HCT116 (cell line): Measurements from ENCODE around the gene ACOXL.

Source experiments
- ATF3 ChIP-seq: IDR thresholded peaks from 2 replicates; pipeline ENCODE4 v1.6.1; 2012
- CBX3 ChIP-seq: IDR thresholded peaks from 2 replicates; pipeline ENCODE4 v1.6.1; 2012; ENCODE audit warnings: low read depth
- CEBPB ChIP-seq: IDR thresholded peaks from 2 replicates; pipeline ENCODE4 v1.6.1; 2012; ENCODE audit warnings: low read depth
- CTCF ChIP-seq, 3 experiments: fragments of 200-600 bp in 1 of 3; sonication (generic) in 1 of 3; IDR thresholded peaks in 2 of 3; conservative IDR thresholded peaks in 1 of 3; 2 replicates each; pipeline ENCODE4 v1.5.1; 2012 to 2017; ENCODE audit warnings: low read depth in 2 of 3, low read length in 2 of 3, antibody characterized with exemption in 1 of 3, borderline replicate concordance in 1 of 3, control low read depth in 1 of 3, mild to moderate bottlenecking in 1 of 3, mixed read lengths in 1 of 3, mixed run types in 1 of 3, moderate library complexity in 1 of 3; ENCODE audit not compliant: insufficient read depth in 1 of 3
- EGR1 ChIP-seq: IDR thresholded peaks from 2 replicates; pipeline ENCODE4 v1.6.1; 2012; ENCODE audit warnings: low read depth
- JUND ChIP-seq: IDR thresholded peaks from 2 replicates; pipeline ENCODE4 v1.6.1; 2012
- POLR2A ChIP-seq: IDR thresholded peaks from 2 replicates; pipeline ENCODE4 v1.7.0; 2011; ENCODE audit warnings: borderline replicate concordance; ENCODE audit not compliant: insufficient read depth, insufficient read length; ENCODE audit errors: extremely low read depth
- POLR2AphosphoS5 ChIP-seq: IDR thresholded peaks from 2 replicates; pipeline ENCODE4 v1.6.1; 2011; ENCODE audit warnings: mild to moderate bottlenecking, low read depth, low read length, moderate library complexity
- REST ChIP-seq: IDR thresholded peaks from 2 replicates; pipeline ENCODE4 v1.6.1; 2012; ENCODE audit warnings: low read depth
- SIN3A ChIP-seq: IDR thresholded peaks from 2 replicates; pipeline ENCODE4 v1.6.1; 2012; ENCODE audit warnings: low read depth
- TCF7L2 ChIP-seq: IDR thresholded peaks from 2 replicates; pipeline ENCODE4 v1.7.0; 2011; ENCODE audit warnings: borderline replicate concordance, inconsistent platforms; ENCODE audit not compliant: insufficient read depth, insufficient read length; ENCODE audit errors: extremely low read depth
- YY1 ChIP-seq: IDR thresholded peaks from 2 replicates; pipeline ENCODE4 v1.6.1; 2011; ENCODE audit warnings: low read length, low read depth, moderate library complexity, mild to moderate bottlenecking; ENCODE audit not compliant: insufficient replicate concordance; ENCODE audit errors: extremely low read depth
- ZNF274 ChIP-seq: fragments of 200-500 bp; sonication (Bioruptor generic); IDR thresholded peaks from 2 replicates; pipeline ENCODE4 v1.6.1; 2014; ENCODE audit warnings: mild to moderate bottlenecking, low read depth, low read length, inconsistent platforms

- no peak for TF ChIP-seq CTCF (IDR thresholded peaks at IDR 0.05 in 2 of 3, conservative IDR thresholded peaks at IDR 0.05 in 1 of 3; ENCODE audit: borderline replicate concordance in 1 of 3, insufficient read depth in 1 of 3, low read depth in 2 of 3, low read length in 2 of 3)
- TF ChIP-seq POLR2A: no peak
- no peak for TF ChIP-seq POLR2AphosphoS5
- TF ChIP-seq ZNF274: no peak
- no peak for TF ChIP-seq CEBPB
- no peak for TF ChIP-seq EGR1
- TF ChIP-seq SIN3A: no peak
- TF ChIP-seq JUND: no peak
- no peak for TF ChIP-seq TCF7L2
- TF ChIP-seq ATF3: no peak
- no peak for TF ChIP-seq REST
- no peak for TF ChIP-seq CBX3
- TF ChIP-seq YY1: no peak
Observed at GRCh38 chr2:111127351-111127750, 395.0 kb downstream of the ACOXL start.
